Activated T-cell treated with anti-CD3 and anti-CD28 coated beads, Interleukin-2, amount 50 U/mL, for 24 hours (primary cell): Measurements from ENCODE around the gene PACSIN1.
"Not testable (repeated sequence)": the region's sequence is repeated elsewhere in the genome, so short reads cannot be mapped to it uniquely, and the experiment has no call there.

ENCODE experiments used
- DNase-seq: peaks from one replicate; pipeline ENCODE4 v3.0.0-alpha.2; 2020
- H3K27ac Mint-ChIP-seq: 2 replicates; pipeline ENCODE4 v1.8.0; 2020; ENCODE audit warnings: mild to moderate bottlenecking, mixed read lengths
- H3K27me3 Mint-ChIP-seq: 2 replicates; pipeline ENCODE4 v1.8.0; 2020; ENCODE audit warnings: mixed read lengths
- H3K36me3 Mint-ChIP-seq: 2 replicates; pipeline ENCODE4 v1.8.0; 2020; ENCODE audit warnings: low read depth, mixed read lengths
- H3K4me1 Mint-ChIP-seq: 2 replicates; pipeline ENCODE4 v1.8.0; 2020; ENCODE audit warnings: low read depth, mixed read lengths
- H3K4me3 Mint-ChIP-seq: 2 replicates; pipeline ENCODE4 v1.8.0; 2020; ENCODE audit warnings: mild to moderate bottlenecking, moderate library complexity, mixed read lengths
- H3K9me3 Mint-ChIP-seq: 2 replicates; pipeline ENCODE4 v1.8.0; 2020; ENCODE audit warnings: mixed read lengths

Gene PACSIN1

GRCh38 chr6:34485321-34486060 is 19.6 kb downstream of the PACSIN1 start:
- no peaks in the 10 kb centered on the region for H3K36me3 Mint-ChIP-seq
- no peak overlapping the region for H3K4me3 Mint-ChIP-seq
- H3K27ac Mint-ChIP-seq: peak overlapping the region; percentile 85
- no peaks in the 10 kb centered on the region for H3K9me3 Mint-ChIP-seq
- no peaks in the 10 kb centered on the region for H3K27me3 Mint-ChIP-seq
- H3K4me1 Mint-ChIP-seq: peaks cover 28% of the 10 kb centered on the region
- DNase-seq: no peak

- no peak for DNase-seq
- no peaks in the 10 kb centered on the region for H3K9me3 Mint-ChIP-seq
- peak overlapping the region; percentile 40 for H3K27ac Mint-ChIP-seq
- peaks cover 28% of the 10 kb centered on the region for H3K4me1 Mint-ChIP-seq
- H3K36me3 Mint-ChIP-seq: no peaks in the 10 kb centered on the region
- H3K4me3 Mint-ChIP-seq: no peak overlapping the region
- H3K27me3 Mint-ChIP-seq: no peaks in the 10 kb centered on the region
Measured at GRCh38 chr6:34486106-34486740, 20.3 kb downstream of the PACSIN1 start.

GRCh38 chr6:34486886-34487285 is 21.0 kb downstream of the PACSIN1 start:
- not testable (repeated sequence) for DNase-seq, H3K36me3 Mint-ChIP-seq, H3K4me3 Mint-ChIP-seq, H3K9me3 Mint-ChIP-seq, H3K27me3 Mint-ChIP-seq, H3K27ac Mint-ChIP-seq
- peaks cover 28% of the 10 kb centered on the region for H3K4me1 Mint-ChIP-seq

DNA sequence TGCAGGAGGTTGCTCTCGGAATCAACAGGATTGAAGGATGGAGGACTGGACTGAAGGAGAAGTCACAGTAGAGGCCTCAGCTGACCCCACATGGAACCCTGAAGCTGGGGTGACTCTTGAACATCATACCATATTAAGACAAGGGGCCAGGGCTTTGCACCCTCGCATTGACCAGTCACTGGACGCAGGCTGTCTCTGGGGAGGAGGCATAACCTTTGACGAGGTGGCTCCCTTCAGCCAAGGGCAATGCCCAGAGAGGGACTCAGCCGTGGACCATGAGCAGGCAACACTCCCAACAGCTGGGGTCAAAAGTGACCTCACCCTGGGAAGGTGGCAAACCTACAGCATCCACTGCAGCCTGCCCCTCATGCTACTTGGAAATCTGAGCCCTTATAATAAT is 21.7 kb downstream of the PACSIN1 start:
- Mint-ChIP-seq H3K9me3 (no peaks in the 10 kb centered on the region), H3K36me3 (no peaks in the 10 kb centered on the region), H3K4me1 (peaks cover 28% of the 10 kb centered on the region), H3K4me3 (no peak overlapping the region), H3K27ac (no peak overlapping the region), H3K27me3 (no peaks in the 10 kb centered on the region)
- DNase-seq: no peak

DNA sequence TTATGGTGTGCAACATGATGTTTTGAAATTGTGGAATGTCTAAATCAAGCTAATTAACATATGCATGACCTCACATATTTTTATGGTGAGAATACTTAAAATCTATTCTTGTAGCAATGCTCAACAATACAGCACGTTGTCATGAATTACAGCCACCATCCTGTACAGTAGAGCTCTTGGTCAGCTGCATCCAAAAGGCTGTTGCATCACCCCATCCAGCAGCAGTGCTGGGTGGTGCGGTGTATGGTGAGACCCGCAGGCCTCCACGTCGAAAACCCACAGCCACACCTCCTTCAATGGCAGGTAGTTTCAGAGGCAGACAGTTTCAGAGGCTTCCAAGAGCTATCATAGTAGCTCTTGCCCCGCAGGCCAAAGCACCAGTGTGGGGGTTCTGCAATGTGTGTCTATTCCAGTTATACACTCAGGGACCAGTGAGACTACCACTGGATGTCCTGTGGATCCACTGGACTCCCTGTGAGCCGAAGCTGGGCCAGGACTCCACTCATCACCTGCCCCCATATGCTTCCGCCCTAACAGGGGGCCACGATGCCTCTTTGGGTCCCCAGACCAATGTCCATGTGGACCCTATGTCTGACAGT is 23.4 kb downstream of the PACSIN1 start:
- no peak overlapping the region for H3K4me3 Mint-ChIP-seq
- no peak for DNase-seq
- no peak overlapping the region for H3K27ac Mint-ChIP-seq
- H3K9me3 Mint-ChIP-seq: no peaks in the 10 kb centered on the region
- no peaks in the 10 kb centered on the region for H3K36me3 Mint-ChIP-seq
- no peaks in the 10 kb centered on the region for H3K27me3 Mint-ChIP-seq
- H3K4me1 Mint-ChIP-seq: peaks cover 23% of the 10 kb centered on the region

- H3K27ac Mint-ChIP-seq: no peak overlapping the region
- no peaks in the 10 kb centered on the region for H3K9me3 Mint-ChIP-seq
- H3K4me1 Mint-ChIP-seq: peaks cover 11% of the 10 kb centered on the region
Measured at GRCh38 chr6:34490390-34491090, 24.7 kb downstream of the PACSIN1 start.

DNA sequence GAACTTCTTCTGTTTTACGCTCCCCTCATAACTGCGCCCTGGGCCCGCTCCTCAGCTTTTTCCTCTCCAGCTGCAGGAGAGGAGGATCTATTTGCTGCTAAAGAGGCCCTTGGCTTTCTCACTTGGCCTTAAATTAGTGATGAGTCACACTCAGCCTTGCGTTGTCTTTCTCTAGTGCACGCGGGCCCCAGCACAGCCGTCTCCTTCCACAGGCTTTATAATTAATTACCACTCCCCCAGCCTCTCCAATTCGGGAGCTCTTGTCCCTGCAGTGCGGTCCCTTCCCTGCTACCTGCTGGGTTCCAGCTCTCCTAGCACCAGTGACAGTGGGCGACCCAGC is 25.2 kb downstream of the PACSIN1 start:
- no peaks in the 10 kb centered on the region for H3K27me3 Mint-ChIP-seq
- no peaks in the 10 kb centered on the region for H3K9me3 Mint-ChIP-seq
- H3K27ac Mint-ChIP-seq: no peak overlapping the region
- H3K4me3 Mint-ChIP-seq: no peak overlapping the region
- H3K36me3 Mint-ChIP-seq: no peaks in the 10 kb centered on the region
- H3K4me1 Mint-ChIP-seq: peaks cover 6% of the 10 kb centered on the region
- DNase-seq: no peak

More at GRCh38 chr6:34490390-34491090, 24.7 kb downstream of the PACSIN1 start:
- DNase-seq: no peak
- no peaks in the 10 kb centered on the region for H3K36me3 Mint-ChIP-seq
- H3K27me3 Mint-ChIP-seq: no peaks in the 10 kb centered on the region
- no peak overlapping the region for H3K4me3 Mint-ChIP-seq

DNA sequence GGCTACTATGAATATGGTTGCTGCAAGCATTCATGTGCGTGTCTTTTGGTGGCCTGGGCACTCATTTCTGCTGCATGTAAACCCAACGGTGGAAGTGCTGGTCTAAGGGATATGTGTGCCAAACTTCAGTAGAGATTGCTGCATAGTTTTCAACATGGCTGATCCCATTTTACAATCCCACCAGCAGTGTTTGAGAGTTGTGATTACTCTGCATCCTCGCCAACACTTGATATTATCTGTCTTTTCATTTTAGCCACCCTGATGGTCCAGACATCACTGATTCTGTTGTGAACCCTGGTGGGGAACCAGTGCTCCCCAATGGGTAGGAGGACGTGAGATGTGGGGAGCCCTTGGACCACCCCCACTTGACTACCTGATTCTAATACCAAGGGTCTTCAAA is 27.5 kb downstream of the PACSIN1 start:
- Mint-ChIP-seq H3K4me1 (no peaks in the 10 kb centered on the region), H3K4me3 (no peak overlapping the region), H3K27ac (no peak overlapping the region), H3K27me3 (no peaks in the 10 kb centered on the region), H3K36me3 (no peaks in the 10 kb centered on the region), H3K9me3 (no peaks in the 10 kb centered on the region)
- DNase-seq: no peak

- H3K9me3 Mint-ChIP-seq: no peaks in the 10 kb centered on the region
- H3K27me3 Mint-ChIP-seq: no peaks in the 10 kb centered on the region
- H3K27ac Mint-ChIP-seq: no peak overlapping the region
- DNase-seq: no peak
- no peaks in the 10 kb centered on the region for H3K4me1 Mint-ChIP-seq
- no peaks in the 10 kb centered on the region for H3K36me3 Mint-ChIP-seq
- H3K4me3 Mint-ChIP-seq: no peak overlapping the region
Measured at GRCh38 chr6:34494973-34495372, 29.1 kb downstream of the PACSIN1 start.

DNA sequence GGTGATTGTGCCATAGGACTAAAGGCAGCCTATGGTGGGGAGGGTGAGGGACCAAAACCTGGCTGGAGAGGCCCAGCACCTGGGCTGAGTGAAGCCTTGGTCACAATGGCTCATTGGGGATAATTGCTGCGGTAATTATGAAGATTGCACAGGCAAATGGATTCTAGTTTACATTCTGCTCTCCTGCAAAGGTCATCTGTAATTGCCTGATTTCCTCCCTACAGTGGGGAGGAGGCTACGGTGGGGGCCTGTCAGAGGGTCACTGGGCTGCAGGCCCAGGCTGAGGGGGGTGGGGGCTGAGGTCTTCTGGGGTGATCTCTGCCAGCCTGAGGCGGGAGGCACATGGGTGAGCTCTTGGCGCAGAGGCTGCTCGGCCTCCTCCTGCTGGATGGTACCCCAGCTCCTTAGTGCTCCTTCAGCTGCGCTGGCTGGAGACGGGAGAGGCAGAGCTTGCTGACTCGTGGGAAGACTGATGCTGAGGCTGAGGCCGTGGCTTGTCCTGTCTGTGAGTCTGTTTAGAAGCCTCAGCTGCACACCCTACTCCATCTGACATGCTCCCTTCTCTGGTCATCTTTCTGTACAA is 30.3 kb downstream of the PACSIN1 start:
- H3K4me1 Mint-ChIP-seq: no peaks in the 10 kb centered on the region
- no peak overlapping the region for H3K4me3 Mint-ChIP-seq
- H3K9me3 Mint-ChIP-seq: no peaks in the 10 kb centered on the region
- H3K27me3 Mint-ChIP-seq: no peaks in the 10 kb centered on the region
- no peaks in the 10 kb centered on the region for H3K36me3 Mint-ChIP-seq
- no peak overlapping the region for H3K27ac Mint-ChIP-seq
- no peak for DNase-seq

DNA sequence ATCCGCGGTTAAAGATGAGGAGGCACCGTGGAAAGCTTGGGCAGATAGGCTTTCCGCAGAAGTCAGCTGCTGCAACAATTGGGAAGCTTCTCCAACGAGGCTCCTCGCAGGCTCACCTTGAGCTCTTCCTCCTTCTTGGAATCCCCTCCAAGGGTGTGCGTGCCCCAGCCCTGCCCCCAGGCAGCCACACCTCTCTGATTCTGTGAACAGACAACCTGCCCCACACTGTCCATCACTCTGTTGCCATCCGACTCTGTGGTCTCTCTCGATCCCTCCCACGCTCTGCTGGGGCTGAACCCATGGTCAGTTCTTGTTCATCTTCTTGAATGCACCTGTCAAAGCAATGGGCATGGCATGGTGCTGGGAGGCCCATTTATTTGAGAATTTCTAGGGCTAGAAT is 31.5 kb downstream of the PACSIN1 start:
- Mint-ChIP-seq H3K27ac (no peak overlapping the region), H3K9me3 (no peaks in the 10 kb centered on the region), H3K36me3 (no peaks in the 10 kb centered on the region), H3K4me1 (no peaks in the 10 kb centered on the region), H3K4me3 (no peak overlapping the region), H3K27me3 (no peaks in the 10 kb centered on the region)
- no peak for DNase-seq

GRCh38 chr6:34506718-34507117 is 40.8 kb downstream of the PACSIN1 start:
- Mint-ChIP-seq H3K4me1 (no peaks in the 10 kb centered on the region), H3K27ac (no peak overlapping the region)

GRCh38 chr6:34508425-34508824 is 42.5 kb downstream of the PACSIN1 start:
- no peak overlapping the region for H3K27ac Mint-ChIP-seq
- H3K27me3 Mint-ChIP-seq: no peaks in the 10 kb centered on the region
- no peak overlapping the region for H3K4me3 Mint-ChIP-seq
- no peak for DNase-seq
- H3K36me3 Mint-ChIP-seq: no peaks in the 10 kb centered on the region
- H3K9me3 Mint-ChIP-seq: no peaks in the 10 kb centered on the region
- H3K4me1 Mint-ChIP-seq: no peaks in the 10 kb centered on the region

More at GRCh38 chr6:34506718-34507117, 40.8 kb downstream of the PACSIN1 start:
- Mint-ChIP-seq H3K4me3 (no peak overlapping the region), H3K36me3 (no peaks in the 10 kb centered on the region), H3K27me3 (no peaks in the 10 kb centered on the region), H3K9me3 (no peaks in the 10 kb centered on the region)
- DNase-seq: no peak

DNA sequence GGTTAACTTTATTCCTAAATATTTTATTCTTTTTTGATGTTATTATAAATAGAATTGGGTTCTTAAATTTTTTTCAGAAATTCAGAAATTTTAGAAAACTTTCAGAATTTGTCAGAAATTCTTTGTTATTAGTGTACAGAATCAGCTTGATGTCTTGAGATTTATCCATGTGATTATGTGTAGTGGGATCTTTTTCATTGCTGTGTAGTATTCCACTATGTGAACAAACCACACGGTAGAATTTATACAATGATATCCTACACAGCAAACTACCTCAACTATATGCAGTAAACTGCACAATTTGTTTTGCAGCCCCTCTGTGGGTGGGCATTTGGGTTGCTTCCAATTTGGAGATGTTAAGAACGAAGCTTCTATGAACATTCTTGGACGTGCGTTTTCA is 43.9 kb downstream of the PACSIN1 start:
- H3K27me3 Mint-ChIP-seq: no peaks in the 10 kb centered on the region
- H3K27ac Mint-ChIP-seq: no peak overlapping the region
- no peaks in the 10 kb centered on the region for H3K9me3 Mint-ChIP-seq
- no peak overlapping the region for H3K4me3 Mint-ChIP-seq
- H3K36me3 Mint-ChIP-seq: no peaks in the 10 kb centered on the region
- no peak for DNase-seq
- no peaks in the 10 kb centered on the region for H3K4me1 Mint-ChIP-seq
